ENCODE measurements around the gene KRR1. TPM values are rescaled to one million over a fixed set of nuclear protein-coding genes. Genes with fewer than 3 reads are reported as not detected.

Gene KRR1
- total RNA-seq: 50.7 TPM
- 20.0 TPM for polyA plus RNA-seq (ENCODE audit: insufficient read depth, low read depth, low replicate concordance)
- long read RNA-seq, donor 1, full-length matches to known transcripts: 10 of 16 reads
- long read RNA-seq, donor 1, partial matches to known transcripts: 6 of 16 reads
- long read RNA-seq, donor 1, other reads (novel, unspliced or antisense): 0 of 16 reads
- long read RNA-seq, donor 2, full-length matches to known transcripts: 11 of 18 reads
- long read RNA-seq, donor 2, partial matches to known transcripts: 7 of 18 reads
- long read RNA-seq, donor 2, other reads (novel, unspliced or antisense): 0 of 18 reads
- long read RNA-seq, donor 3, full-length matches to known transcripts: 19 of 26 reads
- long read RNA-seq, donor 3, partial matches to known transcripts: 7 of 26 reads
- long read RNA-seq, donor 3, other reads (novel, unspliced or antisense): 0 of 26 reads
- long read RNA-seq, donor 4, full-length matches to known transcripts: 3 of 3 reads
- long read RNA-seq, donor 4, partial matches to known transcripts: 0 of 3 reads
- long read RNA-seq, donor 4, other reads (novel, unspliced or antisense): 0 of 3 reads
- long read RNA-seq, donor 5, full-length matches to known transcripts: 3 of 3 reads
- long read RNA-seq, donor 5, partial matches to known transcripts: 0 of 3 reads
- long read RNA-seq, donor 5, other reads (novel, unspliced or antisense): 0 of 3 reads
- long read RNA-seq, donor 6, full-length matches to known transcripts: 17 of 24 reads
- long read RNA-seq, donor 6, partial matches to known transcripts: 7 of 24 reads
- long read RNA-seq, donor 6, other reads (novel, unspliced or antisense): 0 of 24 reads
- long read RNA-seq, donor 7, full-length matches to known transcripts: 10 of 13 reads
- long read RNA-seq, donor 7, partial matches to known transcripts: 0 of 13 reads
- long read RNA-seq, donor 7, other reads (novel, unspliced or antisense): 3 of 13 reads
- long read RNA-seq, donor 8, full-length matches to known transcripts: 24 of 24 reads
- long read RNA-seq, donor 8, partial matches to known transcripts: 0 of 24 reads
- long read RNA-seq, donor 8, other reads (novel, unspliced or antisense): 0 of 24 reads
- long read RNA-seq, donor 9, full-length matches to known transcripts: 5 of 5 reads
- long read RNA-seq, donor 9, partial matches to known transcripts: 0 of 5 reads
- long read RNA-seq, donor 9, other reads (novel, unspliced or antisense): 0 of 5 reads
- long read RNA-seq, donor 10, full-length matches to known transcripts: 13 of 19 reads
- long read RNA-seq, donor 10, partial matches to known transcripts: 6 of 19 reads
- long read RNA-seq, donor 10, other reads (novel, unspliced or antisense): 0 of 19 reads

DNA sequence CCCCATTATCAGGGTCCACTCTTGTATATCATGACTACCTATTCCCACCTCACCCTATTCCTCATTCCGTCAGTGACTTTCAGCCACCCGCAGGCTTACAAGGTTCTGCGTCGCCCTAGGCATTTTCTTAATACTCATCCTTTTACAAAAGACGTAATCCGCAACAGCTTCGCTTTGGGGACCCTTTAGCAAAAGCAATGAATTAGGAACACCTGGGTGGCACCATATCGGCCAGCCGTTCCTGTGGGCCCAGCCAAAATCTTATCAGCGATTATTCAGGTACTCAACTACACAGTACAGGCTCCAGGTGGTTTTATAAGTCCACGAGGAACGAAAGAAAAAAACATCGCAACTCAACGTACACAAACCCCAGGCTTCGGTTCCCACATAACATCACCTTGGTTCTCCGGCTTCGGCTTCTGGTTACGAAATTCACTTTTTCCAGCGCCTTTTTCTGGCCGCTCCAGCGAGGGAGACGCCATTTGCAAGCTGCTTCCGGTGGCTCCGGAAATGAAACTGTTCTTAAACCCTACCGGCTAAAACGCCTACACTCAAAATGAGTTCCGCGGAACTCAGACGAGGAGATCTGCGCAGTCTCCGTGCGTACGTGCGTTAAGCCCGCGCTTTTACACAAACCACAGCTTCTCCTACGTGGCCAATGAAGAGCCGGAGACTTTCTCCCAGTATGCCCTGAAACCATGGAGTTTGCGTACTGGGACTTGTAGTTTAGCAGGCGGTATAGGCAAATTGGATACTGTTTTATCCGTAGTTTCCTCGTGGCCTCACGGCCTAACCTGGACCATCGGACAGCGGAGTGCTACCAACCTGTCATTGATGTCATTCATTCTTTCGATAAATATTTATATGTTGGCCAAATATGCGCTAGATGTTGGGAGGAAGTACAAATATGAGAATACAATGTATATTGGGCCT, at the start of gene KRR1:
TSS of gene KRR1 (minus strand) at position 494 of the 933 bp plus-strand sequence. CDS start at position 482, 12 bp downstream.
- Histone ChIP-seq H3K9me3 (ENCODE audit: control insufficient read depth in 2 of 3, insufficient read depth in 1 of 3, low read length in 3 of 3) (no peaks in the 10 kb centered on the region), H3K27ac (ENCODE audit: low read depth in 2 of 2, low read length in 2 of 2) (peak within 1 kb of the TSS; percentile 50 to 53), H3K4me1 (ENCODE audit: control insufficient read depth in 2 of 3, insufficient read depth in 2 of 3, low read depth in 1 of 3, low read length in 3 of 3) (peaks cover 0 to 7% (median 3%) of the 10 kb centered on the region in 3 donors), H3K36me3 (ENCODE audit: control insufficient read depth in 2 of 3, insufficient read depth in 3 of 3, low read length in 3 of 3) (no peaks in the 10 kb centered on the region), H3K9ac (ENCODE audit: low read length in 3 of 3) (peak within 1 kb of the TSS; percentile 92 to 98 (median 97)), H3K27me3 (ENCODE audit: control insufficient read depth, insufficient read depth, low read length) (no peaks in the 10 kb centered on the region), H3K4me3 (ENCODE audit: low read length in 3 of 3) (peak within 1 kb of the TSS; percentile 91 to 100 (median 97))
- intact Hi-C loops (cut with DNase I): no loop called here
- TF ChIP-seq, protein P1, sequence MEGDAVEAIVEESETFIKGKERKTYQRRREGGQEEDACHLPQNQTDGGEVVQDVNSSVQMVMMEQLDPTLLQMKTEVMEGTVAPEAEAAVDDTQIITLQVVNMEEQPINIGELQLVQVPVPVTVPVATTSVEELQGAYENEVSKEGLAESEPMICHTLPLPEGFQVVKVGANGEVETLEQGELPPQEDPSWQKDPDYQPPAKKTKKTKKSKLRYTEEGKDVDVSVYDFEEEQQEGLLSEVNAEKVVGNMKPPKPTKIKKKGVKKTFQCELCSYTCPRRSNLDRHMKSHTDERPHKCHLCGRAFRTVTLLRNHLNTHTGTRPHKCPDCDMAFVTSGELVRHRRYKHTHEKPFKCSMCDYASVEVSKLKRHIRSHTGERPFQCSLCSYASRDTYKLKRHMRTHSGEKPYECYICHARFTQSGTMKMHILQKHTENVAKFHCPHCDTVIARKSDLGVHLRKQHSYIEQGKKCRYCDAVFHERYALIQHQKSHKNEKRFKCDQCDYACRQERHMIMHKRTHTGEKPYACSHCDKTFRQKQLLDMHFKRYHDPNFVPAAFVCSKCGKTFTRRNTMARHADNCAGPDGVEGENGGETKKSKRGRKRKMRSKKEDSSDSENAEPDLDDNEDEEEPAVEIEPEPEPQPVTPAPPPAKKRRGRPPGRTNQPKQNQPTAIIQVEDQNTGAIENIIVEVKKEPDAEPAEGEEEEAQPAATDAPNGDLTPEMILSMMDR (IDR thresholded peaks at IDR 0.05; ENCODE audit: borderline replicate concordance, extremely low read depth, insufficient read depth): no peak
- DNase-seq (peak; percentile 96 to 99 (median 96)), FAIRE-seq (peak; percentile 88)

DNA sequence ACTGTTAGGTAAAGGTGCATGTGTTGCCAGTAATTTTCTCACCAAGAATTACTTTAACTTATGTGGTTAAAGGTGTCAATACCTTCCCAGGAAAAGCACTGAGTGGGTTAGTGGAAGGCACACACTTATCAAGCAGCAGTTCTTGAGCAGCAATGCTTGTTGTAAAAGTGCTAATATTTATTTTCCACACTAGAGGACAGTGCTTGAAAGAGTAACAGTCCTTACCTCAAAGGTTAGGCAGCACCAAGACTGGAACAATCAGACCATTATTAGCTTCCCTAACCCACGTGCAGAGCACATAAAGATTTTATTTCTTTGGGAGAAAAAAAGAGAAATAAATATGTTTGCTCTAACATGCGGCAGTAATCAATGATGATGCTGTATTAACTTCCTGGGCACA, 48.8 kb upstream of the KRR1 start:
- H3K4me3 ChIP-seq (ENCODE audit: low read length in 3 of 3): no peak overlapping the region
- TF ChIP-seq, protein P1 (IDR thresholded peaks at IDR 0.05; ENCODE audit: borderline replicate concordance, extremely low read depth, insufficient read depth): peak; percentile 28
- intact Hi-C loops (cut with DNase I): no loop called here
- no peaks in the 10 kb centered on the region for H3K4me1 ChIP-seq (ENCODE audit: control insufficient read depth in 2 of 3, insufficient read depth in 2 of 3, low read depth in 1 of 3, low read length in 3 of 3)
- no peaks in the 10 kb centered on the region for H3K36me3 ChIP-seq (ENCODE audit: control insufficient read depth in 2 of 3, insufficient read depth in 3 of 3, low read length in 3 of 3)
- no peak overlapping the region for H3K9ac ChIP-seq (ENCODE audit: low read length in 3 of 3)
- FAIRE-seq: no peak
- no peaks in the 10 kb centered on the region for H3K27me3 ChIP-seq (ENCODE audit: control insufficient read depth, insufficient read depth, low read length)
- peak in 2 of 5 donors; percentile 57 to 74 for DNase-seq
- H3K27ac ChIP-seq (ENCODE audit: low read depth in 2 of 2, low read length in 2 of 2): no peak overlapping the region
- no peaks in the 10 kb centered on the region for H3K9me3 ChIP-seq (ENCODE audit: control insufficient read depth in 2 of 3, insufficient read depth in 1 of 3, low read length in 3 of 3)

DNA sequence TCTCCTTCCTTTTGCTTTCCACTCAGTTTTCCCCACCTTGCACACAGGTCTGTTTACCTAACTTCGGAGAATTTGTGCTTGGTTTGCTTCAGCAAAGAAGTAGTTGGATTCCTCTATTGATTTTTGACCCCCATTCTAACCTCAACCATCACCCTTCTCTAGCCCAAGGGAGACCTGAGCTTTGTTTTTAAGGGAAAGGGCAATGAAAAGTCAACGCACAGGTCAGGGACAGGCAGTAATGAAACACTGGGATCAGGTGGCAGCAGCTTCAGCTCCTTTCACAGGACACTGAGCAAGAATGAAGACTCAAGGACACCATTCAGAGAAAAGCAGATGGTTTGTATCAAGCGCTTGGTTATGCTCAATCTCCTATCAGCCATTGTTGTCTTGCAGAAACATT, 46.9 kb upstream of the KRR1 start:
- DNase-seq (peak in 4 of 5 donors; percentile 70 to 86 (median 76)), FAIRE-seq (no peak)
- TF ChIP-seq, protein P1 (IDR thresholded peaks at IDR 0.05; ENCODE audit: borderline replicate concordance, extremely low read depth, insufficient read depth): no peak
- Histone ChIP-seq H3K4me3 (ENCODE audit: low read length in 3 of 3) (no peak overlapping the region), H3K27me3 (ENCODE audit: control insufficient read depth, insufficient read depth, low read length) (no peaks in the 10 kb centered on the region), H3K9ac (ENCODE audit: low read length in 3 of 3) (no peak overlapping the region), H3K36me3 (ENCODE audit: control insufficient read depth in 2 of 3, insufficient read depth in 3 of 3, low read length in 3 of 3) (no peaks in the 10 kb centered on the region), H3K4me1 (ENCODE audit: control insufficient read depth in 2 of 3, insufficient read depth in 2 of 3, low read depth in 1 of 3, low read length in 3 of 3) (no peaks in the 10 kb centered on the region), H3K27ac (ENCODE audit: low read depth in 2 of 2, low read length in 2 of 2) (no peak overlapping the region), H3K9me3 (ENCODE audit: control insufficient read depth in 2 of 3, insufficient read depth in 1 of 3, low read length in 3 of 3) (no peaks in the 10 kb centered on the region)
- intact Hi-C loops (cut with DNase I): no loop called here
